Activated naive CD8-positive, alpha-beta T cell (primary cell): ENCODE measurements around the gene SPTBN5.
A peak's percentile ranks its signal among the peaks of the same experiment; 100 is the strongest.

Source experiments
- H3K27ac Mint-ChIP-seq: one replicate; pipeline ENCODE4 v1.8.0; 2021; ENCODE audit warnings: mixed read lengths
- H3K27me3 Mint-ChIP-seq: one replicate; pipeline ENCODE4 v1.8.0; 2021; ENCODE audit warnings: mixed read lengths
- H3K36me3 Mint-ChIP-seq: one replicate; pipeline ENCODE4 v1.8.0; 2021; ENCODE audit warnings: mixed read lengths
- H3K4me1 Mint-ChIP-seq: one replicate; pipeline ENCODE4 v1.8.0; 2021; ENCODE audit warnings: low read depth, mixed read lengths
- H3K4me3 Mint-ChIP-seq: one replicate; pipeline ENCODE4 v1.8.0; 2021; ENCODE audit warnings: mild to moderate bottlenecking, mixed read lengths
- H3K9me3 Mint-ChIP-seq: one replicate; pipeline ENCODE4 v1.8.0; 2021; ENCODE audit warnings: low read depth, mixed read lengths

Gene SPTBN5

DNA sequence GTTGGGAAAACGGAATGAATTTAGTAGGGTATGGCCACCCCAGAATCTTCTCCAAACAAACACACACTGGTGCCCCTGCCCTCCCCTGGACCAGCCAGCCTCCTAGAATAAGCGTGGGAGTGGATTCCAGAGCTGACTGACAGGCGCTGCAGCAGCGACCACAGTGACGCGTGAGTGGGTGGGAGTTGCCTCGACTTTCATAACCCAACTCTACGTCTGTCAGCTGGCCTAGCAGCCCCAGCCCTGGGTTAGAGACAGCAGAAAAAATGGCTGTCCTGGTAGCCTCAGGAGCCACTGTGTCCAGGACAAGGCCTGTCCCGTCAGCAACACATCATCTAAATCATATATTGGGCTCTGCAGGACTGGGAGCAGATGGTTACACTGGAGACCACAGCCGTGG is 45.2 kb downstream of the SPTBN5 start:
- Mint-ChIP-seq H3K4me3 (no peak overlapping the region), H3K36me3 (no peaks in the 10 kb centered on the region), H3K4me1 (peaks cover 1% of the 10 kb centered on the region), H3K9me3 (no peaks in the 10 kb centered on the region), H3K27me3 (no peaks in the 10 kb centered on the region), H3K27ac (no peak overlapping the region)

DNA sequence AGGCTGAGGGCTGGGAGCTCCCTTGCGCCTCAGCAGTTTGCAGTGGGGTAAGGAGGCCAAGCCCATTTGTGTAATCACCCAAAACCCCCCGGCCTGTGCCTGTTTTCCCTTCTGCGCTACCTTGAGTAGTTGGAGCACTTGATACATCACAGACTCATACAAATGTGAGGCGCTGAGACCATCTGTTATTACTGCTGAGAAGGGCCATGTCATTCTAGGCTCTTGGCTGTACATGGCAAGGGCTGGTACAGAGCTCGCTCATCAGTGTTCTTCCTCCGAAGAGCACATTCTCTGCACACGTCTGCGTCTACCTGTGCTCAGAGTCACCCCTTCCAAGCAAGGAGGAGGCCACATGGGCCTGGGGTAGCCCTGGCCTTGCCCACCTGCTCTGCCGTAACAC is 45.9 kb downstream of the SPTBN5 start:
- no peak overlapping the region for H3K4me3 Mint-ChIP-seq
- H3K27me3 Mint-ChIP-seq: no peaks in the 10 kb centered on the region
- no peak overlapping the region for H3K27ac Mint-ChIP-seq
- no peaks in the 10 kb centered on the region for H3K9me3 Mint-ChIP-seq
- H3K36me3 Mint-ChIP-seq: no peaks in the 10 kb centered on the region
- peaks cover 1% of the 10 kb centered on the region for H3K4me1 Mint-ChIP-seq

DNA sequence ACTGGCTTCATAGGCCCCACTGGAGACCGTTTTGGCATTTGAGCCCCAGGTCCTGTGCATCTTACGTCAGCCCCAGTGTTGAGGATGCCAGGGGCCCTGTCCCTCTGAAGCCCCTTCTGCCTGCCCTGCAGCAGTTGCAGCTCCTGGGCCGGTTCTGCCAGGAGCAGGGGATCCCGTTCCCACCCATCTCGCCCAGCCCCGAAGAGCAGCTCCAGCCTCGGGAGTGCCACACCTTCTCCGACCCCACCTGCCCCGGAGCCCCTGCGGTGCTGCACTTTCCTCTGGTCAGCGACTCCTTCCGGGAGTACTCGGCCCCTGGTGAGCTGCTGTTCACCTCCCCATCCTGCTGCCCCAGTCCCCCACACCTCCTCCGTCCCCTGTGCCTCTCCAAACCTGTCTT is 46.6 kb downstream of the SPTBN5 start:
- H3K4me1 Mint-ChIP-seq: peaks cover 1% of the 10 kb centered on the region
- no peaks in the 10 kb centered on the region for H3K9me3 Mint-ChIP-seq
- H3K27ac Mint-ChIP-seq: no peak overlapping the region

DNA sequence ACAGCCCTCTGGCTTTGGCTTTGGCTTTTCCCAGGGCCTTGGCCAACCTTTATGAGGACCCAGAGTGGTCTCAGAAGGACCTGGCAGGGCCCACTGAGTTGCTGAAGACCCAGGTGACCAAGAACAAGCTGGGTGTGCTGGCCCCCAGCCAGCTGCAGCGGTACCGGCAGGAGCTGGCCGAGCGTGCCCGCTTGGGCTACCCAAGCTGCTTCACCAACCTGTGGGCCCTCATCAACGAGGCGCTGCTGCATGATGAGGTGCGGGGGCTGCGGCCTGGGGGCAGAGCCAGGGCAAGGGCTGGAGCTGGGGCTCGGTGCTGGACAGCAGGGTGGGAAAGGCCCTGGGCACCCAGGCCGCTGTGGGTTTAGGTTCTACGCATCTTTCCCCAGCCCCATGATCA is 49.0 kb downstream of the SPTBN5 start:
- Mint-ChIP-seq H3K36me3 (no peaks in the 10 kb centered on the region), H3K27ac (no peak overlapping the region)

More for the DNA sequence above, 46.6 kb downstream of the SPTBN5 start:
- Mint-ChIP-seq H3K4me3 (no peak overlapping the region), H3K36me3 (no peaks in the 10 kb centered on the region), H3K27me3 (no peaks in the 10 kb centered on the region)

DNA sequence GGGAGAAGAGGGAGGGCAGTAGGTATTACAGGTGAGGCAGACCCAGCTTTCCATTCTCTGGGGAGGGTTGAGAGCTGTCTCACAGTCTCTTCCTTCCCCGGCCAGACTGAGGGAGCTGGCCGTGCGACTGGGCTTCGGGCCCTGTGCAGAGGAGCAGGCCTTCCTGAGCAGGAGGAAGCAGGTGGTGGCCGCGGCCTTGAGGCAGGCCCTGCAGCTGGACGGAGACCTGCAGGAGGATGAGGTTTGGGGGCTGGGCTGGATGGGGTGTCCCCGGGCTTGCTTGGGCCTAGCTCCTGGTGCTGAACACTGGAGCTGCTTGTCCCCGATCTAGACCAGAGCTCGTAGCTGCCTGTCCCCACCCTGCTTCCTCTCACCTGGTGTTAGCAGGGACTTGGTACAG is 50.3 kb downstream of the SPTBN5 start:
- H3K36me3 Mint-ChIP-seq: no peaks in the 10 kb centered on the region
- no peaks in the 10 kb centered on the region for H3K4me1 Mint-ChIP-seq
- H3K9me3 Mint-ChIP-seq: no peaks in the 10 kb centered on the region
- H3K27me3 Mint-ChIP-seq: no peaks in the 10 kb centered on the region
- no peak overlapping the region for H3K4me3 Mint-ChIP-seq
- no peak overlapping the region for H3K27ac Mint-ChIP-seq

More for the DNA sequence above, 49.0 kb downstream of the SPTBN5 start:
- no peaks in the 10 kb centered on the region for H3K9me3 Mint-ChIP-seq
- H3K4me1 Mint-ChIP-seq: no peaks in the 10 kb centered on the region
- H3K4me3 Mint-ChIP-seq: no peak overlapping the region
- no peaks in the 10 kb centered on the region for H3K27me3 Mint-ChIP-seq

DNA sequence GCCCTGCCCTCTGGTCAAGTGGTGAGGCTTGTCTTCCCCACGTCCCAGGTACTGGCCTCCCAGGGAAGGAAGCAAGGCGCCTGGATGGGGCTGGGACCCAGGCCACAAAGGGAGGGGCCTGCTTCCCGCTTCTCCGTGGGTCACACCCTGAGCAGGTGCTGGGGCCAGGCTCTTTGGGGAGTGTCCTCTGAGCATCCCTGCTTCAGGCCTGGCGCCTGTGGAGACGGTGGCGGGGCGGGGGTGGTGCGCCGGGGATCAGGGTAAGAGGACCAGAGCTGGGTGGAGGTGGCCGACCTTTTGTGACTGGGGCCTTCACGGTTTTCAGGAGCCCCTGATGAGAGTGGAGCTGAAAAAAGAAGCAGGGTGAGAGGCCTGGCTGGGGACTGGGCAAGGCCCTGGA is 51.6 kb downstream of the SPTBN5 start:
- Mint-ChIP-seq H3K27ac (no peak overlapping the region), H3K27me3 (no peaks in the 10 kb centered on the region), H3K9me3 (no peaks in the 10 kb centered on the region), H3K4me1 (no peaks in the 10 kb centered on the region), H3K36me3 (peaks cover 2% of the 10 kb centered on the region), H3K4me3 (no peak overlapping the region)

DNA sequence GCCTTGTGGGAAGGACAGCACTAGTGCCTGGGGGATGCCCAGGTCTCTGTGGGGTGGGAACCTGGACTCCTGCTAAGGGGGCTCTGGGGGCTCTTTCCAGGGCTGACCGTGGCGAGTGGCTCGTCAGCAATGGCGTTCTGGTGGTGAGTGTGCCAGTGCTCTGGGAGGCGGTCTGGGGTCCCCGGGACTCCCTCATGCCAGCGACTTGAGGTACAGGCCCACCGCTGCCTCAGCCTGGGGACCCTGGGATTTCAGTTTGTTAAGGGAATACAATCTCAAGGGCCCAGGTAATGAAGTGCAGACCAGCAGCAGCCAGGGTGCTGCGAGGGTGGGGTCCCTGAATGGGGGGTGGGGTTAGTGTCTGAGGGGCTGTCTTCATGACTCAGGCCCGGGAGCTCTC is 52.7 kb downstream of the SPTBN5 start:
- no peaks in the 10 kb centered on the region for H3K4me1 Mint-ChIP-seq
- no peak overlapping the region for H3K4me3 Mint-ChIP-seq
- H3K9me3 Mint-ChIP-seq: no peaks in the 10 kb centered on the region
- no peaks in the 10 kb centered on the region for H3K27me3 Mint-ChIP-seq
- peaks cover 3% of the 10 kb centered on the region for H3K36me3 Mint-ChIP-seq
- H3K27ac Mint-ChIP-seq: no peak overlapping the region

DNA sequence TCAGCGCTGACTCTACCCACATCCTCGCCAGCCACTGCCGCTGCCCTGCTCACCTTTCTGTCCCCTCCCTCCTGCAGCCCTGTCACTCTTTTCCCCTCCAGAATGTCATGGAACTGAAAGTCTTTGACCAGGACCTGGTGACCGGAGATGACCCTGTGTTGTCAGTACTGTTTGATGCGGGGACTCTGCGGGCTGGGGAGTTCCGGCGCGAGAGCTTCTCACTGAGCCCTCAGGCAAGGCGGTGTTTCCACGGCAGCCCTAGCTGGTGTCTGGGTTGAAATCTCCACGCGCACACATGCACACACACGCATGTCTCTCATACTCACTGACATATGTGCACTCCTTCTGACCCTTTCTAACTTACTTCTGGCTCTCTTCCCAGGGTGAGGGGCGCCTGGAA is 53.2 kb downstream of the SPTBN5 start:
- Mint-ChIP-seq H3K4me3 (no peak overlapping the region), H3K4me1 (no peaks in the 10 kb centered on the region), H3K27me3 (no peaks in the 10 kb centered on the region), H3K27ac (no peak overlapping the region), H3K36me3 (peaks cover 3% of the 10 kb centered on the region), H3K9me3 (no peaks in the 10 kb centered on the region)

DNA sequence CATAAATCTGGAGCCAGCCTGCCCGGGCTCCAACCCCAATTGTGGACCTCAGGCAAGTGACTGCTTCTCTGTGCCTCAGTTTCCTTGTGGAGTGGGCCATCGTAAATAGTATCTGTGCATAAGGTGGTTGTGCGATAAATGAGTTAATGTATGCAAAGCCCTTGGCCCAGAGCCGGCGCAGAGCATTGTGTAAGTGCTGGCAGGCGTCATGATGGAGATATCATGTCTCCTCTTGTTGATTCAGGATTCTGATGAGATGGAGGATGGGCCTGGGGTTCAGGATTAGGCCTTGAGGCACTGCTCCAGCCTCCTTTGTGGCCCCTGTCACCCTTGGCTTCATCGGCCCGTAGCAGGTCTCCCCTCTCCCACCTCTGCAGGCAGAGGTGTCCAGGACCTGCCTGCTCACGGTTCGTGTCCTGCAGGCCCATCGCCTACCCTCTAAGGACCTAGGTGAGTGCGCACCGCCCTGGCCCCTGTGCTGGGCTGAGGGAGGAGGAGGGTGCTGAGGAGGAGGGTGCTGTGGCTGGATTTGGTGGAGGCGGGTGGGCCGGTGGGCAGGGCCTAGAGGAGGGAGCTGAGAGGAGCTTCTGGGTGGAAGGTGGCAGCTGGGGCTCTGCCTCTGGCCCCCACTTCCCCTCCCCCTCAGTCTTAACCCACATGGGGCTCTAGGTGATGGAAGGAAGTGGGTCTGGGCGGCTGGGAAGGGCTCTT is 53.9 kb downstream of the SPTBN5 start:
- Mint-ChIP-seq H3K27me3 (no peaks in the 10 kb centered on the region), H3K4me3 (no peak overlapping the region), H3K4me1 (peaks cover 4% of the 10 kb centered on the region), H3K36me3 (peaks cover 3% of the 10 kb centered on the region), H3K9me3 (no peaks in the 10 kb centered on the region), H3K27ac (no peak overlapping the region)

DNA sequence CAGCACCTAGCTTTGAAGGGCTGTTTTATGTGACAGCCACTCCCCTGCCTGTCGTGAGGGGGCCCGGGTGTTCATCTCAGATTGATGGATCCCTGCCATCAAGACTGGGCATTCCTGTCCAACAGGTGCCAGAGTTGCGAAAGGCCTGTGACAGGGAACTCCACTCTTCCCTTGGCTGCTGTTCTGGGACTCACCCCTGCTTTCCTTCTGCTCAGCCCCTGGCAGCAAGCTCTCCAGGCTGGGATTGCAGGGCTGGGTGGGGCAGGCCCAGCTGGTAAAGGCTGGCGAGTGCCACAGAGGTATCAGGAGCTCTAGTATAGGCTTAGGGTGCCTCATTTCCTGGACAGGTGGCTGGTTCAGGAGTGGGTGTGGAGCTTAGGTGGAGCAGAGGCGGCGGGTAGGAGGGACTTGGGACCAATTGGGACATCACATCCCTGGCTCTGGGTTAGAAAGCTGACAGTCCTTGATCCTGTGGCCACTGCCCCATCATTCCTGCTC is 55.4 kb downstream of the SPTBN5 start, which contains the start of gene PLA2G4B:
Gene PLA2G4B, plus strand, starts transcription at position 448 of the 498 bp plus-strand sequence. CDS start 67 bp downstream, outside the sequence.
- no peak within 1 kb of the TSS for H3K27ac Mint-ChIP-seq
- H3K9me3 Mint-ChIP-seq: no peaks in the 10 kb centered on the region
- H3K4me1 Mint-ChIP-seq: peaks cover 12% of the 10 kb centered on the region
- H3K36me3 Mint-ChIP-seq: peaks cover 3% of the 10 kb centered on the region
- H3K4me3 Mint-ChIP-seq: no peak within 1 kb of the TSS
- no peaks in the 10 kb centered on the region for H3K27me3 Mint-ChIP-seq

DNA sequence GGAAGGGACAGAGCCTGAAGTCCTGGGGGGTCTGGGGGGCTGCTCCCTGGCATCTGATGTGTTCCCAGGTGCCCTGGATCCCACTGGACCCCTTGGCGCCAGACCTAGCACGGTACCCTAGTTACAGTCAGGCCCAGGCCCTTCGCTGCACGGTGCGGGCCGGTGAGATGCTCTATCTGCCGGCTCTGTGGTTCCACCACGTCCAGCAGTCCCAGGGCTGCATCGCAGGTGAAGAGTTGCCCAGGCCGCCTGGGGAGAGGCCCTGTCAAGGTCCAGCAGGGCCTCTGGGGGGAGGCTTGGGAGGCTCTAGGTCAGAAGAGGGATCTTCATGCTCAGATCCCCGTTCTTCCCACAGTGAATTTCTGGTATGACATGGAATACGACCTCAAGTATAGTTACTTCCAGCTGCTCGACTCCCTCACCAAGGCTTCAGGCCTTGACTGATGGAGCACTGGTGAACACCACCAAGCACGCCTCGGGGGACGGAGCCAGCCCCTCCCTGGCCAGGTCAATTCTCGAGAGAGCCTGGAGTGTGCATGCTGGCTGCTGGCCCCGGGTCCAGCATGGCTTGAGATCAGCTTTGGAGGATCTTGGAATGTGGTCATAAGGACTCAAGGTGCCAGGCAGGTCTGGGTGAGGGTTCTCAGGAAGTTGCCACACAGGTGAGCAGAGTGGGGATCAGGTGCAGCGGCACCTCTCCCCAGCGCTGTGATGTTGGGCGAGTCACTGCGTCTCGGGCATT is 57.0 kb downstream of the SPTBN5 start:
- no peaks in the 10 kb centered on the region for H3K27me3 Mint-ChIP-seq
- peaks cover 3% of the 10 kb centered on the region for H3K36me3 Mint-ChIP-seq

DNA sequence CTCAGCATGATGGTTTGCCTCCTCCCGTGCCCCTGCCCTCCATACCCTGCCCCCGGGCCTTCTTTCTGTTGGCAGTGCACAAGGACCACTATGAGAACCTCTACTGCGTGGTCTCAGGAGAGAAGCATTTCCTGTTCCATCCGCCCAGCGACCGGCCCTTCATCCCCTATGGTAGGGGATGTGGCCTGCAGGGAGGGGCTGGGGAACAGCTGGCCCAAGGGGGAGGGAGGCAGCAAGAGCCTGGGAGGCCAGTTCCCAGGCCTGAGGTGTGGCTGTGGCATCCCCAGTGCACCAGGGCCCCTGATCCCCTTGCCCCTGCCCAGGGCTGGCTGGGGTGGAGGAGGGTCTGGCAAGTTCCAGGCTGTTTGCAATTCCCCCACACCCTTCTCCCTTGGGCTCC is 57.8 kb downstream of the SPTBN5 start:
- no peak overlapping the region for H3K27ac Mint-ChIP-seq
- peaks cover 34% of the 10 kb centered on the region for H3K4me1 Mint-ChIP-seq
- H3K36me3 Mint-ChIP-seq: peaks cover 3% of the 10 kb centered on the region
- H3K27me3 Mint-ChIP-seq: no peaks in the 10 kb centered on the region
- no peaks in the 10 kb centered on the region for H3K9me3 Mint-ChIP-seq
- H3K4me3 Mint-ChIP-seq: no peak overlapping the region

More for the DNA sequence above, 57.0 kb downstream of the SPTBN5 start:
- H3K4me3 Mint-ChIP-seq: no peak overlapping the region
- no peaks in the 10 kb centered on the region for H3K9me3 Mint-ChIP-seq
- peaks cover 26% of the 10 kb centered on the region for H3K4me1 Mint-ChIP-seq
- no peak overlapping the region for H3K27ac Mint-ChIP-seq

DNA sequence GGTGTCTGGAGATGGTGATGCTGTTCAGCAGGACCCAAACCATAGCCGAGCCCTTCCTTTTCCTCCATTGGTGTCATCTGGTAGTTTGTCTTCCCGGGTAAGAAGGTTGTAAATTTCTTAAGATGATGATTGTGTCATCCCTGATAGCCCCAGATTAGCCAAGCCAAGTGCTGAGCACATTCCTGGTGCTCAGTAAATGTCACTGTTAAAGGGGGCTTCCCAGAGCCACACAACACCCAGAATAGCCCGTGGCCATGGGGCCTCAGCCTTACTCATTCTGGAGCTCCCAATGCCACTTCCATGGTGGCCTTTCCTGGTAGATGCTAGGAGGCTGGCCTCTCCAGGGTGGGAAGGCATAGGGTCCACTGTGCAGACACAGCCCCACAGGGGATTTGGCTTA is 59.8 kb downstream of the SPTBN5 start:
- H3K9me3 Mint-ChIP-seq: no peaks in the 10 kb centered on the region
- peaks cover 3% of the 10 kb centered on the region for H3K36me3 Mint-ChIP-seq
- H3K4me3 Mint-ChIP-seq: no peak overlapping the region
- peaks cover 43% of the 10 kb centered on the region for H3K4me1 Mint-ChIP-seq
- no peaks in the 10 kb centered on the region for H3K27me3 Mint-ChIP-seq
- H3K27ac Mint-ChIP-seq: no peak overlapping the region

DNA sequence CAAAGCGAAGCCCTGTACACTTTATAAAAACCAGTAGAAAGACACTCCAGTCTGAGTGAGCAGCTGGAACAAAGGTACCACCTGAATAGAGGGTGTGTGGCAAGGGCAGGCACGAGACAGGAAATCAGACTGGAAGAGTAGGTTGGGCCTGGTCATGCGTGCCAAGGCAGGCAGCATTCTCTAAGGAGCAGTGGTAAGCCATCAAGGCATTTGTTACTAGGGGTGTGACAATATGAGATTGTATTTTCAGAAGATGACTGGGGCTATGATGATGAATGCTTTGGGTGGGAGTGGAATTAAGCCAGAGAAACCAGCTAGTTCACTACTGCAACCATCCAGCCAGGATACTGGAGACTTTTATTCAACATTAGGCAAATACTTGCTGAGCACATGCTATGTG is 61.0 kb downstream of the SPTBN5 start:
- Mint-ChIP-seq H3K36me3 (peaks cover 3% of the 10 kb centered on the region), H3K4me1 (peaks cover 52% of the 10 kb centered on the region), H3K27me3 (no peaks in the 10 kb centered on the region), H3K9me3 (no peaks in the 10 kb centered on the region), H3K4me3 (no peak overlapping the region), H3K27ac (peak overlapping the region; percentile 72)

DNA sequence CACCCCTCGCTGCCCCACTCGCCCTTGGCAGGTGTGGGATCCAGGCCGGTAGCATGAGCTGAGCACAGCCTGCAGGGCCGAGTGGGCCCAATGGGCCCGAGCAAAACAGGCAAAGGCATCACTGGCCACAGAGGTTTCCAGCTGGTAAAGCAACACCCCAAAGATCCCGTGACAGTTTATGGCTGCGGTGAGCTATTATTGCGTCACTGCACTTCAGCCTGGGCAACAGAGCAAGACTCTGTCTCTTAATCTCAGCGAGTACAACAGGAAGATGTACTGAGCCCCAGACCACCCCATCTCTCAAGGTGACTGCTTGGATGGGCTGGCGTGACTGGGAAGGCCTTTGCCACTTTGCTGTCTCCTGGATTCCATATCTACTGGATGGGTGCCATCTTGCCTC is 61.6 kb downstream of the SPTBN5 start:
- Mint-ChIP-seq H3K36me3 (peaks cover under 1% of the 10 kb centered on the region), H3K4me3 (no peak overlapping the region), H3K27me3 (no peaks in the 10 kb centered on the region), H3K4me1 (peaks cover 56% of the 10 kb centered on the region), H3K27ac (no peak overlapping the region), H3K9me3 (no peaks in the 10 kb centered on the region)
